GM18507 (cell line): ENCODE data around the gene CA12.
"Not testable (repeated sequence)": the region's sequence is repeated elsewhere in the genome, so short reads cannot be mapped to it uniquely, and the experiment has no call there.

ENCODE experiments used
- DNase-seq: peaks from one replicate; pipeline ENCODE4 v3.0.0; 2011; ENCODE audit warnings: low read depth; ENCODE audit not compliant: insufficient read length; ENCODE audit errors: extremely low spot score
- FAIRE-seq: peaks from 2 replicates; lab custom pipeline; 2011; peaks lifted over from hg19 to GRCh38; lab: Jason Lieb, UNC

CA12 gene

DNA sequence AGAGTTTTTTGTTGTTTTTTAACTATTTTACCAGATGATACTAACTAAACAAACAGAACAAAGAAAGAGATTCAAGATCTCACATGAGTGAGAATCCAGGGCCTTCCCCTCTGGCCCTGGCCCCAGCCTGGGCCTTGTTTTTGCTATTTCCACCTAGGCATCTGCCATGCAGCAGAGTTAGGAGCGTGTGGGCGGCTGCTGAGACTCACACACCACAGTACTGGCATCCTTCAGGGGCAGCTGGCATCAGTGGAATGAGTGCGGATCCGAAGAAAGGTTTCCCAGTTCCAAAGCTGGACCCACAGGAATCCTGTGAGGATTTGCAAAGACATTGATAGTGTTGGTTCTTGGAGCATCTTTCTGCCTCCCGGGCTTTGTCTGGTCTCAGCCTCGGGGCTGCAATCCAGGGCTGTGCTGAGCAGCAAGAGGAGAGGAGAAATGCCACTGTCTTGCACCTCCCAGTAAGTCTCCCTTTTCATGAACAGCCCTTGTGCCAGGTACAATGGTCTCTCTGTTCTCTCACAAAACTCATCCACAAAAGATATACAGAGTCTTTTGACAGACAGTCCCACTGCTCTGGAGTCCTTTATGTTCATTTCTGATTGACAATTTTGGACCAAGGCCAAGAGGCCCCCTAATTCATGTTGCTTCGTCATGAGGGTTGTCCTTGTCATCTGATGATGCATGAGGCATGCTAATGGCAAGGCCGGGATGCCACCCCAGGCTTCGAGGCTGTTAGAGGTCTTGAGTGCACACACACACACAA, 57.7 kb downstream of the CA12 start:
- DNase-seq = no peak
- no peak for FAIRE-seq

DNA sequence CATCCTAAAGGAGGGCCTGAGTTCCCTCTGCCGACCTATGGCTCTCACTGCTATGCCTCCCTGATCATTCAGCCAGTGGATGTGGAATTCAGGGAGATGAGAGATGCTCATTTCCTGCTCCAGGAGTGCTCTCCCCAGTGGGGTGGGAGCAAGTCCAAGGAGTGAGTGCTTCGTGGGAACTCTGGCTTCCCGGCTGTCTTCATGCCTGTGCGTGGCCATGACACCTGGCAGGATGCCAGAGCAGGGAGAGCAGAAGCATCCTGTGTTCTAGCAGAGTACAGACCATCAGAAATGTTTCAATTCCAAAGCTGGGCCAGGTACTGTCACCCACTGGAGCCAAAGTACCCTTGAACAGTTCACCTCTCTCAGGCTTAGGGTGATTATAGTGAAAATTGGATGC, 59.1 kb downstream of the CA12 start:
- FAIRE-seq = no peak
- DNase-seq = no peak

DNA sequence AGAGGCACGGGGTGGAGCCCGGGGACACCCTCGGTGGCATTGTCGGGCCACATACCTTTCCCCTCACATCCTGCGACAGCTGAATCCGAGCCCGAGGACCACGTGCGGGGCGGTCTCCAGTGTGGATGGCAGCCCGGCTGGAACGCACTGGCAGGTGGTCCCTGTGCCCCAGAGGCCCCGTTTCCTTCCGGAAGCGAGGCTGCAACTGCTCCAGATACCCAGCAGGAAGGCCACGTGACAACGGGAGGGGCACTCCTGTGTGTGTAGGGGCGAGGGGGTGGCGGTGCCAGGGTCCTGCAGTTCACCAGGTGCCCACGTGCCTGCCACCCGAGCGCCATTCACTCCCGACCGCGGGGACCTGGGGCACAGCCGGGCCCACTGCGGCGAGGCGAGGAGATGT, 60.2 kb downstream of the CA12 start:
- DNase-seq (no peak), FAIRE-seq (no peak)

DNA sequence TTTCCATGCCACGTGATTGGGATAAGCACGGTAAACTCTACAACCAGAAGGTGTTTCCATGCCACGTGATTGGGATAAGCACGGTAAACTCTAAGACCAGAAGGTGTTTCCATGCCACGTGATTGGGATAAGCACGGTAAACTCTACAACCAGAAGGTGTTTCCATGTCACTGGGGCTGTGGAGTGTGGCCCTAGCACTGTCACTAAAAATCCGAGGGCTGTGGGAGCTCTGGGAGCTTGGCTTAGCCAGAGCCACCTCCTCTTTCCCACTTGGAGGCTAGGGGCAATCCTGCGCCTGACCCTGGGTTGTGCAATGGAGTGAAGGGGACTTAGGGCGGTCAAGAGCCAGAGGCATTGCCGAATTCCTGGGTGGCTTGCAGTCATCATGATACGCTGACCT, 60.7 kb downstream of the CA12 start:
- not testable (repeated sequence) for DNase-seq, FAIRE-seq

DNA sequence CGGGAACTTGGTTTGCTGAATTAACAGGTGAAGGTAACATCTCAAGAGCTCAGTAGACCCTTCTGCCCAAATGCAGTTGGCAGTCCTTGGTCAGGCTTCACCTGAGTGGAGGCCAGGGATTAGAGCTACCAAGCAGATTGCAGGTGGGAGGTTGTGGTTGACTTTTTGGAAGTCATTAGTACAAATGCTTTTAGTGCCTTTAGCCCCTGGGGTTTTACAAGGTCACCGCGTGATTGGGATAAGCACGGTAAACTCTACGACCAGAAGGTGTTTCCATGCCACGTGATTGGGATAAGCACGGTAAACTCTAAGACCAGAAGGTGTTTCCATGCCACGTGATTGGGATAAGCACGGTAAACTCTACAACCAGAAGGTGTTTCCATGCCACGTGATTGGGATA, 61.2 kb downstream of the CA12 start:
- not testable (repeated sequence) for DNase-seq, FAIRE-seq

DNA sequence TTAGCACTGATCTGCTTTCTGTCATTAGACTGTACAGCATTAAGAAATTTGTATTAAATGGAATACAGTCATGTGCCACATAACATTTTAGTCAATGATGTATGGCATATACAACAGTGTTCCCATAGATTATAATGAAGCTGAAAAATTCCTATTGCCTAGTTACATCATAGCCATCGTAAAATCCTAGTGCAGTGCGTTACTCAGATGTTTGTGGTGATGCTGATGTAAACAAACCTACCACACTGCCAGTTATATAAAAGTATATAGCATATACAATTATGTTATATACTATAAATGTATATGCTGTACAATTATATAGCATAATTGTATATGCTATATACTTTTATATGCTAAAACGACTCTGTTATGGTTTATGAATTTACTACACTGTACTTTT, 62.6 kb downstream of the CA12 start:
- DNase-seq (no peak), FAIRE-seq (no peak)

DNA sequence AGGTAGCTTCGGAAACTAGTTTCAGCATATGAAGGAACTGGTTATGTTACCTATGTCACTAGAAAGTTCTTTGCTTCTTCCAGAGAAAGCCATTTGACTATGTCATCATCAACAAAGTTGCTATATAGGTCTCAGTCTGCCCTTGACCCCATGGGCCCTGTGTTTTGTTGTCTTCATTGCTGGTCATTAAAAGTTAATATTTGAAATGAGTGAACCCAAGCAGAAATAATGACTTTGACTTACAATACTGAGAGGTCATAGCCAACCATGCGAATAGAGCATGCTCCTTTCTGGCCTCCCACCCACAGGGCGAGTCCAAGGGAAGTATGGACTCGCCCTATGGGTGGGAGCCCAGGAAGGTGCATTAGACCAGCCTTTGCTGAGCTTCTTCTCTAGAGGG, 63.3 kb downstream of the CA12 start:
- DNase-seq = no peak
- FAIRE-seq = peak; percentile 9

DNA sequence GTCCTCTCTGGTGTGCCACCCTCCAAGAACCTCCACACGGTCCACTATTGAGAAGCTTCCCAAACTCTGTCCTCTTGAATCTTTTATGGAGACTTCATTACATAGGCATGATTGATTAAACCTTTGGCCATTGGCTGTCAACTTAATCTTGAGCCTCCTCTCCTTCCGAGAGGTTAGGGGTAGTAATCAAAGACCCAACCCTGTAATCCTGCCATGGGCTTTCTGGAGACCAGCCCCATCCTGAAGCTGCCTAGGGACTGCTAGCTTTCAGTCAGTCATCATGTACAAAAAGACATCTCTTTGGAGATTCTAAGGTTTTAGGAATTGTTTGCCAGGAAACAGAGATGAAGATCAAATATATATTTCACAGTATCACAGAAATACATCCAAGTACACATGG, 67.2 kb downstream of the CA12 start:
- no peak for FAIRE-seq

DNA sequence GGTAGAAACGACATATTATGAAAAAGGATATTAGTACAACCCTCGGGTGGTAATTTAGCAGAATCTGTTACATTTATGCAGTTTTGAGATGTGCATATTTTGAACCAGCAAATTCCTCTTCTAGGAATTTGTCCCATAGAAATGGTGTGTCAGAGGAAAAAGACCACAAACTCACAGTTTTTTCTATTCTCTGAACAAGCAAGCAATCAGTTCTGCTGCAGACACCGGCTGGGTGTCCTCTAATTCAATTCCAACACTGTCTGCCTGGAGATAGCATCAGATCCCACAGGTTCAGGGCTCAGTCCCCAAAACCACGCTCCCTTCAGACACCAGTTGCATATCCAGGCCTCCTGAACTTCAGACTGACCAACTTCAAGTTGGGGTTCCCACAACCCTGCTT, 67.8 kb downstream of the CA12 start:
- no peak for FAIRE-seq
- DNase-seq = no peak

More for the DNA sequence above, 67.2 kb downstream of the CA12 start:
- no peak for DNase-seq

DNA sequence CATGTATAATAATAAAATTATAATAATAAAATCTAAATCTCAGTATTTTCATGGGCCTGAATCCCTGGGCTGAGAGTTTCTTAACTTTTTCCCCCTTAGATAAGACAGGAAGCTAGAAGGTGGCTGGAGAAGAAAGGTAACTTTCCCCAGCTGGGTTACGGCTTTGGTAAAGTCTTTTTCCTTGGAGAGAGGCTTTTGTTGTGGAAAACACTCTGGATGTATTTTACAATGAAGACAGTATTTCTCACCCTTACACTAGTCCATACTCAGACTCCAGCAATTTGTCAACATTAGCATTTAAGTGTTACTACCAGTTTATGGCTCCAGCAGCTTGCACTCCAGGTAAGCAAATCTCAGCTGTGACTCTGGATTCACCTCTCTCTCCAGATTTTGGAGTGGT, 69.4 kb downstream of the CA12 start:
- FAIRE-seq (no peak), DNase-seq (no peak)

DNA sequence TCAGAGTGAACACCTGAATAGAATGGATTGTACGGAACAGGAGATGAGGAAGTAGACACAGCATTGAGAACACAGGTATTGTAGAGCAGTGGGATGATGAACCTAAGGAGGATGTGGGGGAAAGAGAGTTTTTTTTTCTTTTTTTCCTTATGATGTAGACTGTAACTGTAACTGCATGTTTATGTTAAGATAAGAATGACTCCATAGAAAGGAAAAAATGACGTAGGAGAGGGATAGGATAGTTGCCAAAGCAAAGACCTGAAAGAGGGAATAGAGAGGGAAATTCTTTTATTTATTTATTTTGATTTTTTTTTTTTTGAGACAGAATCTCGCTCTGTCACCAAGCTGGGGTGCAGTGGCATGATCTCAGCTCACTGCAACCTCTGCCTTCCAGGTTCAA, 71.0 kb downstream of the CA12 start:
- DNase-seq = no peak

DNA sequence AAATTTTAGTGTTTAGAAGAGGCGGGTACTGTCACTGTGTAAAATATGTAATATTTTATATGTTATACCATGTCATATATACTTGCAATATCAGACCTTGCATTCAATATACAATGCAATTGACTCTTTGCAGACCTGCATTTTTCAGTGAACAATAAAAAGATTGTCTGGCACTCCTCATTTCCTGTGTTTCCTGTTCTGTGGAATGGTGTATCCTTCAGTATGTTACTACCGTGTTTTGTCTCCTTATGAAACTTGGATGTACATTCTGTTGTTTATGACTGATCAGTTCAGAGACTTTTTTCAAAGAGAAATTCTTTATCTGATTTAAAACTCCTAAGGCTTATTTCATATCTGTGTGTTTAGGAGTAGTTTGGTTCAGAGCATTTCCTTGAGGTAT, 72.7 kb downstream of the CA12 start:
- DNase-seq = no peak
- no peak for FAIRE-seq

More for the DNA sequence above, 71.0 kb downstream of the CA12 start:
- FAIRE-seq = no peak

DNA sequence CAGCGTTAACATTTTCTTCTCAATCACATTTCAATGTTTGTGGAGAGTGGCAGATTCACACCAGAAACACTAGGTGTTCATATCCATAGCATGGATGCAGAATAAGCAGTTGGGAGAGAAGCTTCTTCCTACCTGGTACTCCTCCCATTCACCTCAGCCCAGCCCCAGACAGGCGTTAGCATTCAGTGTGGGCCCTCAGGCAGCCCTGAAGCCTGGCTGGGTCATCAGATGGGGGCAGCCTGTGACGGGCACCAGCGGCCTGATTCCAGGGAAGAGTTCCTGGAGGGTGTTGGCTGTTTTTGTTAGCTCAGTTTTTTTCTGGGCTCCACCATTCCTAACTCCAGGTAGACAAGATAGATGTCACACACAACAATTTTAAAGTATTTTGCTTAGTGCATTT, 73.2 kb downstream of the CA12 start:
- FAIRE-seq (no peak), DNase-seq (no peak)

DNA sequence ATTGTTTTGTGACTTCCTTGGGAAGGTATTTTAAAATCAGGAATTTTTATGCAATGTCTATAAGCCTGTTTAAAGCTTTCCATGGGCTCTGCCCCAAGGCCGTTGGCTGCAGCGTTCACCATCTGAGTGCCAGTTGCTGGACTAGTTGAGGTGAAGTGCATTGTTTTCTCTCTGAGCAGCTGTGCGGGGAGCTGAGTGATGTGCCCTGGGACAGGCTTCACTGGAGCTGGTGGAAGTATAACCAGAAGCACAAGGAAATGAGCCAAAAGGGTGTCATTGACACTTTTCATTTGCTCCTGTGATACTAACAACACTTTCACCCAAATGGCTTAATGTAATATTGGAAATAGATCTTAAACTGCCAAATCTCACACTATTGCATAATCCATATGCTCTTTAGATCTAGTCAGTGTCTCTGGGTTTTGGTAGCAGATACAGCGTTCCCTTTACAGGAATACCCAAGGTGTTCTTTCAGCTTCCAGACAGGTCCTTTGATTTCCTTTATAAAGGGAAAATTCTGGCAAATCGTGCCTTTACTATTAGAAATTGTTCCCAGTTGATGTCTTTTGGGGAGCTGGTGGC, 75.1 kb downstream of the CA12 start:
- DNase-seq (no peak), FAIRE-seq (no peak)

DNA sequence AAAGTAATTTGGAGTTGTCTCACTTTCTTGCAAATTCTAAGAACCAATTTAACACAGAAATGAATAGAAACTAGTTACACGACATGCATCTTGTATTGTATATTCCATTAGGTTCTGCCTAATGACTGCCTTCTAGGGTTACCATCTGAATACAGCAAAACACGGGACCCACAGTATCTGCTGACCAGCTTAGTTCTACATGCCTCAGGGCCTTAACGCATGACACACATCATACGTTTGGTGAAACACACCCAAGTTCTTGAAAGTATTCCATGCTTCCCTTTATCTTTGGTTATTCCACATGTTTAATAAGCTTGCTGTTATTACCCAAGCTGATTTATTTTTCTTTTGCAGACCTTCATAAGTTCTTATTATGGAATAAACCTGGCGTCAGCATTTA, 76.4 kb downstream of the CA12 start:
- FAIRE-seq = no peak
- DNase-seq = no peak

DNA sequence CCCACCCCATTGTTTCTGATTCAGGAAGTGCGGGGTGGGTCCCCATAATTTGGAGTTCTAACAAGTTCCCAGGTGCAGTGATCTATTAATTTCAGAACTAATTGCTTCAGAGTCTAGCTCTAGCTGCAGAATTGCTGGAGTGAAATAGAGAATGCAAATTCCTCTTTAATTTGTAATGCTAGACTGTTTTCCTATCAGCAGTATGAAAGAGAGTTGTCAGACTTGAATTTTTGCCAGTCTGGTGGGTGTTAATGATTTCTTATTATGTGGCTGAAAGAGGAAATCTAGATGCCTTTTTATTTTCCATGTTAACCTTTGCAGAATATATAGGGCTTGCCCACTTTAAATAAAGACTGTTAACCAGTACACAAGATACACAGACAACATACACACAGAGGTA, 80.6 kb downstream of the CA12 start:
- DNase-seq (no peak), FAIRE-seq (no peak)

DNA sequence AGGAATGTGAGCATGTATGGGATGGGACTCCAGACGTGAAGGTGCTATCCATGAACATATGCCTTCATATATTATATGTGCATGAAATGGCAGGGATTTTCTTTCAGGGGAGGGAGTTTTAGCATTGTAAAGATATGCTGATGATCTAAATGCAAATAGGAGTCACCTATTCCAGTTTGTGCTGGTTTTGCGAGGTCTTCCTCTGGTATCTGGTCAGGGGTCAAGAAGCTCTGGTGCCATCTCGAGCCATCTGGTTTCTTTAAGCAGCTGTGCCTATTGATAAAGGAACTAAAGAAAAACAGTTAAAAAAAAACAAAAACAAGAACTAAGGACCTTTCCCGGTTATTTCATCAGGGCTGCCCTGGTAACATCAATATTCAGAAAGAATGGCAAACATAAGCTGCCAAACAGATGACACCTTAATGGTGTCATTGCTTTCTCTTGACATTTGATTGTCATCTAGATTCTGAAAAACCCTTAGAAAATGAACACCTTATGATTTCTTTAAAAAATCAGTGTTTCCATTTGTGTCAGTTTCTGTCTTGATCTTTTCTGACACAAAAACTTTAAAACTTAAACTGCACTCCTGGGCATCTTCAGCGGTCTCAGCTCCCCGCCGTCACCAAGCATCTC, 81.6 kb downstream of the CA12 start:
- DNase-seq = no peak
- no peak for FAIRE-seq

DNA sequence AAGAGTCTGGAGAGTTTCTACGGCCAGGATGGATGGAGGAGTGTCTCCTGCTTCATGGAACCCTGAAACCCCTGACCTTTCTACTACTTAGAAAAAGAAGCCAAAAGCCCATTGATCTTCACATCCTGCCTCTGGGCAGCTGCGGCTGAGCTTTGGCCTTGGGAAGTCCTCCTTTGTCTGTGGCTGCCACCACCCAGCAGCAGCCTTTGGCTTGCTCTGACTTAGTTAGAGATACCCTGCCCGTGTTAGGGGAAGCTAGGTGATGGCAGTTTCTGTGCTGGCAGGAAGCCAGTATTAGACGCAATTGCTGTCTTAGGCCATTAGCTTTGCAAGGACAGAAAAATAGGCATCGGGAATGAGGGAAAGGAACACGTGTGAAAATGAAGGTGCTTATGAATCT, 85.5 kb downstream of the CA12 start:
- no peak for FAIRE-seq
- DNase-seq = no peak

DNA sequence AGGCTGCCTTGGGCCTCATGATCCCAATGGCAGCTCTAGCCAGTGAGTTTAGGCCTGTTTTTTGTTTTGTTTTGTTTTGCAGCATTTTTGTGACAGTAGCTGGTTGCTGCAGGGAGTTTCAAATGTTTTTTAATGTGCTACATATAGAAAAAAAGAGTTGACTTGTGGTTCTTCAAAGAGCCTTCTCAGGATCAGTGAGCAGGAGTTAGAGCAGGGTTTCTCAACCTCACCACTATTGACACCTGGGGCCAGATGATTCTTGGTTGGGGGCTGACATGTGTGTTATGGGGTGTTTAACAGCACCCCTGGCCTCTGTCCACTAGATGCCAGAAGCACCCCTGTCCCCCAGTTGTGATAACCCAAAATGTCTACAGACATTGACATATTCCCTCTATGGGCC, 86.3 kb downstream of the CA12 start:
- DNase-seq (no peak), FAIRE-seq (no peak)

DNA sequence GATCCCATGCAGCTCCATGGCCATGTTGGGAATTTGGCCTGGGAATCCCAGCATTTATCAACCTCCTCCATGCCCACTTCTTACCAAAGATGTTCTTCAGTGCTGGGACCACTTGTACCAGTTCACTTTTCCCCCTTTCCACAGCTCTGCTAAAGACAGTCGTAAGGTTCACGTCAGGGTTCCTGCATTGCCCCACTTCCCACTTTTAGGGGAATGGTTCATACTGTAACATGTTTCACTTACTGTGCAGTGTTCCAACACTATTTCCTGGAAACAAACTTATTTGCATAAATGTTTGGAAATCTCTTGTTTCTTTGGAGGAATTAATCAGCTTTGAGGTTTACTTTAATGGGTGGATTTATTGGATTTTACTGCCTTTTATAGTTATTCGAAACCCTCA, 87.3 kb downstream of the CA12 start:
- FAIRE-seq = no peak
- no peak for DNase-seq

DNA sequence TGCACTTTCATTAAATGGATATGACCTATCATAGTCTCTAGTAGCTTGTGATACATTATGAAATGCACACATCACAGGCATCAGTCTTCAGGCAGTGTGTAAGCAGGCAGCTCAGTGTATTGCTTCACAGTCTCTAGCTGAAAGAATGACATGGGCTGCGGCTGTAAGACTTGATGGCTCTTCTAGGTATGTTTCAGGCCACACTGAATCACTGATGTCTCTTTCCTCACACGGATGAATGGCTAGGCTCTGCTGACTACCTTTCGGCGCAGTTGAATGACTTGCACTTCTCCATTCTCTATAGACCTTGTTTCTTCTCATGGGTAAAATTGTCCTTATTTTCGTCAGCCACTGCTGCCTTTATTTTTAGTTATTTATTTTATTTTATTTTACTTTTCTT, 88.9 kb downstream of the CA12 start:
- DNase-seq (no peak), FAIRE-seq (peak; percentile 24)
